Activated CD4-positive, alpha-beta T cell treated with anti-CD3 and anti-CD28 coated beads for 48 hours (primary cell): Measurements from ENCODE around the gene QRFPR.
"Not testable (repeated sequence)": the region's sequence is repeated elsewhere in the genome, so short reads cannot be mapped to it uniquely, and the experiment has no call there.

ENCODE experiments used
- DNase-seq: peaks from one replicate; pipeline ENCODE4 v3.0.0-alpha.2; 2020

QRFPR gene

GRCh38 chr4:121380776-121381462 lies at the start of gene QRFPR:
Gene QRFPR (minus strand): TSS chr4:121381018. CDS start chr4:121380647, 371 bp downstream.
- peak; percentile 17 for DNase-seq

- no peak for DNase-seq
Observed at GRCh38 chr4:121428721-121429120, 47.9 kb upstream of the QRFPR start.

GRCh38 chr4:121421594-121421993 lies 40.8 kb upstream of the QRFPR start:
- no peak for DNase-seq

- DNase-seq = no peak
Observed at GRCh38 chr4:121411151-121411744, 30.4 kb upstream of the QRFPR start.

- DNase-seq = not testable (repeated sequence)
Observed at GRCh38 chr4:121408567-121408966, 27.7 kb upstream of the QRFPR start.

GRCh38 chr4:121400632-121401031 lies 19.8 kb upstream of the QRFPR start:
- DNase-seq = no peak

- DNase-seq = no peak
Observed at GRCh38 chr4:121397941-121398601, 17.3 kb upstream of the QRFPR start.

GRCh38 chr4:121397434-121397833 lies 16.6 kb upstream of the QRFPR start:
- no peak for DNase-seq

- DNase-seq = no peak
Observed at GRCh38 chr4:121392426-121393086, 11.7 kb upstream of the QRFPR start.

GRCh38 chr4:121390335-121390734 lies 9.5 kb upstream of the QRFPR start:
- DNase-seq = no peak

GRCh38 chr4:121379276-121379675 lies 1.5 kb downstream of the QRFPR start:
- DNase-seq = no peak

GRCh38 chr4:121377076-121377475 lies 3.7 kb downstream of the QRFPR start:
- no peak for DNase-seq

GRCh38 chr4:121376556-121376955 lies 4.3 kb downstream of the QRFPR start:
- DNase-seq = no peak

- no peak for DNase-seq
Observed at GRCh38 chr4:121376097-121376496, 4.7 kb downstream of the QRFPR start.

- no peak for DNase-seq
Observed at GRCh38 chr4:121375262-121375661, 5.6 kb downstream of the QRFPR start.

- DNase-seq = no peak
Observed at GRCh38 chr4:121373841-121374240, 7.0 kb downstream of the QRFPR start.

- DNase-seq = peak; percentile 59
Observed at GRCh38 chr4:121370729-121371325, 10.0 kb downstream of the QRFPR start.

- DNase-seq = no peak
Observed at GRCh38 chr4:121360495-121360894, 20.3 kb downstream of the QRFPR start.

GRCh38 chr4:121358473-121358872 lies 22.3 kb downstream of the QRFPR start:
- no peak for DNase-seq

GRCh38 chr4:121353213-121353612 lies 27.6 kb downstream of the QRFPR start:
- DNase-seq = no peak

- no peak for DNase-seq
Observed at GRCh38 chr4:121344098-121344497, 36.7 kb downstream of the QRFPR start.

- no peak for DNase-seq
Observed at GRCh38 chr4:121340247-121340646, 40.6 kb downstream of the QRFPR start.

GRCh38 chr4:121339824-121340223 lies 41.0 kb downstream of the QRFPR start:
- DNase-seq = no peak
